DMS 273 (cell line): Measurements from ENCODE around the gene RPL41.
A peak's percentile ranks its signal among the peaks of the same experiment; 100 is the strongest.

ENCODE experiments used
- DNase-seq: peaks from one replicate; lab custom pipeline; 2025; ENCODE audit not compliant: unreplicated experiment; lab: John Stamatoyannopoulos, UW

The RPL41 gene

GRCh38 chr12:56102683-56103065, 13.8 kb upstream of the RPL41 start:
- DNase-seq = no peak

DNA sequence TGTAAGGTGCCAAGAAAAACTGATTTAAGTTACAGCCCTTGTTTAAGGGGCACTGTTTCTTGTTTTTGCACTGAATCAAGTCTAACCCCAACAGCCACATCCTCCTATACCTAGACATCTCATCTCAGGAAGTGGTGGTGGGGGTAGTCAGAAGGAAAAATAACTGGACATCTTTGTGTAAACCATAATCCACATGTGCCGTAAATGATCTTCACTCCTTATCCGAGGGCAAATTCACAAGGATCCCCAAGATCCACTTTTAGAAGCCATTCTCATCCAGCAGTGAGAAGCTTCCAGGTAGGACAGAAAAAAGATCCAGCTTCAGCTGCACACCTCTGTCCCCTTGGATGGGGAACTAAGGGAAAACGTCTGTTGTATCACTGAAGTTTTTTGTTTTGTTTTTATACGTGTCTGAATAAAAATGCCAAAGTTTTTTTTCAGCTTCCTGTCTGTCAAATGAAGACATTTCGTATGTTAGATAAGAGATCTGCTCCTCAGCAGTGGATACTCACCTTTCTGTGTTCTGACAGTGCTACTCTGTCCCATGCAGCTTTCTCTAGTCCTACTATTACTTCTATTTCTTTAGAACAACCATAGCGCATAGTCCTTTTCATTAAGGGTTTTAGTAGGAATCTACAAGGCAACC, 13.2 kb upstream of the RPL41 start:
- DNase-seq = no peak

- no peak for DNase-seq
These were observed 12.7 kb upstream of the RPL41 start for GRCh38 chr12:56103823-56104108.

DNA sequence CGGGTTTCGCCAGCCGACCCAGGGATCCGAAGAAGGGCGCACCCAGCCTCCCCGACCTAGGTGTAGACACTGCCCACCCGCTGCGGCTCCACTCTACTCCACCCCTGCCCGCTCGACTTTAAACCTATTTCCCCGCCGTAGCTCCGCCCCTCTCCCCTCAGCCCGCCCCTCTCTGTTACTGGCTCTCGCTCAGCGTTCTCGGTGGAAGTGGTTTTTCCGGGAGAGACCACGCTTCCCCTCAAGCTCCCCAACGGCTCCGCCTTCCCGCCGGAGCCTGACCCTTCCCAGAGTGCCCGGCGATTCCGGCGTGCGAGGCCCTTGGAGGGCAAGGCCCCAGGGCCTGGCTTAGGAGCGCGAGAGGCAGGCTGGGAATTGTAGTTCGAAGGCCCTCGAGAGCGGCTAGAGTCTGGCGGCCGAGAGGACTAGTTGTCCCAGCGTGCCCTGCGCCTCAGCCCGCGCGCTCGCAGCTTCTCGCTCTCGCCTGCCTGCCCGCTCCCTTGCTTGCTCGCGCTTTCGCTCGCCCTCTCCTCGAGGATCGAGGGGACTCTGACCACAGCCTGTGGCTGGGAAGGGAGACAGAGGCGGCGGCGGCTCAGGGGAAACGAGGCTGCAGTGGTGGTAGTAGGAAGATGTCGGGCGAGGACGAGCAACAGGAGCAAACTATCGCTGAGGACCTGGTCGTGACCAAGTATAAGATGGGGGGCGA, 12.2 kb upstream of the RPL41 start, which contains the start of gene PA2G4:
PA2G4 (plus strand) TSS at position 451 of the 706 bp plus-strand sequence; CDS start at position 630, 179 bp downstream.
- DNase-seq = peak; percentile 99

DNA sequence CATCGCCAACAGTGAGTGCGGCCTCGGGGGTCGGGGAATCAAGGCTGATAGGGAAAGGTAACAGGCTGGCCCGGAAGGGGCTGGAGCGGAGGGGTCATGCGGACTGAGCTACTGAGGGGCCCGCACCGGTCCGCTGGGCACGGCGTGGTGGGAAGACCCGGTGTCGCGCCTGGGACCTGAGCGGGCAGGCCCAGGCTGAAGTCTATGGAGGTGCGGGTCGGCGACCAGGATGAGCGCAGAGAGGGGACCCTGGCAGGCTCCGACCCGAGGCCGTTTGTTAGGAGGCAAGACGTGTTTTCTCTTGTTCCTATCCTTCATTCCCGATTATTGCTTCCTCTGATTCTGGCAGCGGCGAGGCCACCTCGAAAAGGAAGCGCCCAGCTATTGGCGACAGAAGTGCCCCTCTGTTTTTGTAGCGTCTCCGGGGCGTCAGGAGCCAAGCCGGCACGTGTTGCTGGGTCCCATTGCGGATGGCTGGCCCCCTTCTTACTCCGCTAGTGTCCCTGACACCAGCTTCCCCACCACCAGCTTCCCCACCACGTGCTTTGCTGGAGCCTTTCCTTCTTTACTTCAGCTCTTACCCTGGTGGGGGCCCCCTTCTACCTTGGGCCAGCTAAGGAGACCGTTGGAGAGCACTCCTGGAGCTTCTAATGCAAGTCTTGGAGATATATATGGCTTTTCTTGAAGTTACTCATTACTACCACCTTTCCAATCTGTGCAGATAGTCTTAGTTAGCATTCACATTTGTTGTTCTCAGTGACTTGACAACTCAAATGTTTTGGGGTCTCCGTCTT, 11.4 kb upstream of the RPL41 start:
- peak; percentile 51 for DNase-seq

- no peak for DNase-seq
These were observed 10.9 kb upstream of the RPL41 start for GRCh38 chr12:56105609-56105902.

DNA sequence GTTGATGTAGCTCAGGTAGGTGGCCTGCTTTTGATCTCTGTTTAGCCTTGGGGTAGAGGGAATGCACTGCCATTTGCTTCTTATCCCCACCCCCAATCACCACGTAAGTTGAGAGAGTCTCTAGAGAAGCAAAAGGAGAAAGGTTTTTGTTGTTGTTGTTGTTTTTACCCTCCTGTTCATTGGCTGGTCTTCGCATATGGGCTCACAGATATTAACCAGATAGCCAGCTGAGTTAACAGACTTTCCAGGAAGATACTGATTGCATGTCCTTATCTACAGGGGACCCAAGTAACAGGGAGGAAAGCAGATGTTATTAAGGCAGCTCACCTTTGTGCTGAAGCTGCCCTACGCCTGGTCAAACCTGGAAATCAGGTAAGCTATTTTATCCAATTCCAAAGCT, 9.2 kb upstream of the RPL41 start:
- no peak for DNase-seq

DNA sequence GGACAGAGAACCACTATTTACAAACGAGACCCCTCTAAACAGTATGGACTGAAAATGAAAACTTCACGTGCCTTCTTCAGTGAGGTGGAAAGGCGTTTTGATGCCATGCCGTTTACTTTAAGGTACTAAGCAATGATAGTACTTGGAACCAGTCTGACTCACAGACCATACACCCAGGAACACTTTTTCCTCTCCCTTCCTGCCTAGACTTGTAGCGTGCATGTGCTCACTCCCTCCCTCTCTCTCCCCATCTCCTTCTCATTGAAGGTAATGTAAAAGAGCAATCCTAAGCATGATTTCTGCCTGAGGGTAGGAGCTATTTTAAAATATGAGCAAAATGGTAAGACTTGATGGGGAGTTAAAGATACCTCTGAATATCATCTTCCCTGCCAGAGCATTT, 5.9 kb upstream of the RPL41 start:
- no peak for DNase-seq

DNA sequence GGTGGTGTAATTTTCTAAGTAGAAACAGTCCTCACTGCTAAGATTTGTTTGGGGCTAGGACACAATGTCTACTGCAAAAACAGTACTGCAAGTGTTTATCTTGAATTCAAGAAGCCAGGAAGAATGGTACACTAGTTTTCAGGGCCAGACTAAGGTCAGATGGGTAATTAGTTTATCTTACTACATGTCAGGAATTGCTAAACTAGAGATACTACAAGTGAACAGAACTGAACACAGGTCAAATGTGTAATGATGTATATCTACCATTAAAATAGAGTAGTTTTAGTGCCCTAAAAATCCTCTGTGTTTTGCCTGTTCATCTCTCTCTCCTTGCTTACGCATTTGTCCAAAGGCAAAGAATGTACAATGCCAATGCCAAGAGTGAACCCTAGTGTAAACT, 2.3 kb upstream of the RPL41 start:
- no peak for DNase-seq

GRCh38 chr12:56115329-56115728, 1.1 kb upstream of the RPL41 start:
- DNase-seq = no peak

DNA sequence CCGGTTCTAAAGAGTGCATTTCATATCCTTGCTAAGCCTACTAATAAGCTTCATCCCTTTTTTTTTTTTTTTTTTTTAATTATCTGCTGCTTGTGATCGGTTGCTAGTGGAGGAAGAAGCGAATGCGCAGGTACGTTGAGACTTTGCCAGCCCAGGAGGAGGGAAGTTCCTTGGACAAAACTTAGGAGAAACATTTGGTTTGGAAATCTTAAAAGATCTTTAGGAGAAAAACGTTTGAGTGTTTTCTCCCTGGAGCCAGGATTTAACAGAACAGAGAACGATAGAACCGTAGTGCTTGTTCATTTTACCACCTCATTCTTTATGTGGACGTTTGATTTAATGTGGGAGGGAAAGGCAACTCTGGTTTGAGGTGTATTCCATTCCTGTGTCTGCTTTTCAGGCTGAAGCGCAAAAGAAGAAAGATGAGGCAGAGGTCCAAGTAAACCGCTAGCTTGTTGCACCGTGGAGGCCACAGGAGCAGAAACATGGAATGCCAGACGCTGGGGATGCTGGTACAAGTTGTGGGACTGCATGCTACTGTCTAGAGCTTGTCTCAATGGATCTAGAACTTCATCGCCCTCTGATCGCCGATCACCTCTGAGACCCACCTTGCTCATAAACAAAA, 761 bp downstream of the RPL41 start:
- peak; percentile 42 for DNase-seq

DNA sequence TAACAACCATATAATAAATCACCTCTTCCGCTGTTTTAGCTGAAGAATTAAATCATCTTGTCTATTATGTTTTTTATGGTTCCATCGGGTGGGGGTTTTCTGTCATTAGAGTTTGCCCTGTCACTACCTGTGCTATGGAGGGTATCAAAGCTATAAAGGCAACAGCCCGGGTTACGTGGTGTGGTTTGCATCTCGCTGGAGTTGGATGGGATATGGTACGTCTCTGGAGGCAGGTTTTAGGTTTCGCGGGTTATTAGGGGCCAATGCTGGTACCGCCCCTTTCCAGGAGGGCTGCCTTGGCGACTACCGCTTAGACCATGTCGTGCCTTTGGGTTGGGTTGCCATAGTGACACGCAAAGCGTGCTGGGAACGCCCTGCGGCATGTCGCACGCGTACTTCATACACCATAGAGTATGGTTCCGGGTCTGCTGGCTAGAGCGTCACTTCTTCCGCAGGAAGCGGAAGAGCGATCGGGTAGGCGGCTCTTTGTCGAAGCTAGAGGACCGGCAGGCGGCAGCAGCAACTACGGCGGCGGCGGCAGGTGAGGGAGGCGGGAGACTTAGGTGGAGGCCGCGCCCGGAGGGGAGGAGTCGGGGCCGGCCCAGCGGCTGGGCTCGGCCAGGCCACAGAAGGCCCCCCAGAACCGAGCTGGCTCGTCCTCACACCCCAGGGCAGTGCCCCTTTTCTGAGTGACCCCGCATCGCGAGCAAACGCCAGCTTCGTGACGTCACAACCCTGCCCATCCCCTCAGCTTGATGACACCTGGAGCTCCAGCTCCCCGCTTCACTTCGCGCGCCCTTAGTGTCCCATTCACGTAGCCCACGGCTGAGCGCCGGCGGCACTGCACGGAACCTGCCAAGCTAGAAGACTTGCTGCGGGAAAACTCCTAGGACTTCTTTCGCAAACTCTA, 1.6 kb downstream of the RPL41 start, which contains the start of gene ZC3H10:
ZC3H10 (plus strand) TSS at position 489 of the 910 bp plus-strand sequence. CDS start 2,297 bp downstream, outside the sequence.
- peak; percentile 99 for DNase-seq

GRCh38 chr12:56118688-56119357, 2.4 kb downstream of the RPL41 start:
- no peak for DNase-seq

DNA sequence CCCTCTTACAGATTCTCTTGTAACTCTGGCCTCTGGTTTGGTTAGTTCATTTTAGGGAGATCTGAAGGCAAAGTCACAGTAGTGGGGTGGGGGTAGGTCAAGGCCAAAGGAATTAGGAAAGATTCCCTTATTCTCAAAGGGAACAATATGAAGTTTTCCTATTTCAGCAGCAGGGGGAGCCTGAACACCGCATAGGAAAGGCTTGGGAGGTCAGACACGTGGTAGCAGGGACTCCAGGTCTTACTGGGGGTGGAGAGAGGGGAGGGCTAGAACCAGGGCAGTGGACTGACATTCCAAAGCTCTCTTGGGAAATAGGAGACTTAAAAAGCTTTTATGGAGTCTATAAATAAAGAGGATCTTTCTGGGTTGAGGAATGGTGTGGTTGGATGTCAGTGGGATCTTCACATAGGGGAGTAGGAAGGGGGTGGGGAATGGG, 2.9 kb downstream of the RPL41 start:
- peak; percentile 91 for DNase-seq

GRCh38 chr12:56120158-56120846, 3.9 kb downstream of the RPL41 start:
- no peak for DNase-seq

DNA sequence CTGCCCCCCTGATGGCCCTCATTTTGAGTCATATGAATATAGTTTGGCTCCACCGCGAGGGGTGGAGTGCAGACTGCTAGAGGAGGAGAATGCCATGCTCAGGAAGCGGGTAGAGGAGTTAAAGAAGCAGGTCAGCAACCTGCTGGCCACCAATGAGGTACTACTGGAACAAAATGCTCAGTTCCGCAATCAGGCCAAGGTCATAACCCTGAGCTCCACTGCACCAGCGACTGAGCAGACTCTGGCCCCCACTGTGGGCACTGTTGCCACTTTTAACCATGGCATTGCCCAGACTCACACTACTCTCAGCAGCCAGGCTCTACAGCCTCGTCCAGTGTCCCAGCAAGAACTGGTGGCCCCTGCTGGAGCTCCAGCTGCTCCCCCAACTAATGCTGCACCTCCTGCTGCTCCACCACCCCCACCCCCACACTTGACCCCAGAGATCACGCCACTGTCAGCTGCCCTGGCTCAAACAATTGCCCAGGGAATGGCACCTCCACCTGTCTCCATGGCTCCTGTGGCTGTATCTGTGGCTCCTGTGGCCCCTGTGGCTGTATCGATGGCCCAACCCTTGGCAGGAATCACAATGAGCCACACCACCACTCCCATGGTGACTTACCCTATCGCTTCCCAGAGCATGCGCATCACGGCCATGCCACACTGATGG, 4.9 kb downstream of the RPL41 start:
- no peak for DNase-seq

GRCh38 chr12:56122637-56123036, 6.2 kb downstream of the RPL41 start:
- peak; percentile 52 for DNase-seq

DNA sequence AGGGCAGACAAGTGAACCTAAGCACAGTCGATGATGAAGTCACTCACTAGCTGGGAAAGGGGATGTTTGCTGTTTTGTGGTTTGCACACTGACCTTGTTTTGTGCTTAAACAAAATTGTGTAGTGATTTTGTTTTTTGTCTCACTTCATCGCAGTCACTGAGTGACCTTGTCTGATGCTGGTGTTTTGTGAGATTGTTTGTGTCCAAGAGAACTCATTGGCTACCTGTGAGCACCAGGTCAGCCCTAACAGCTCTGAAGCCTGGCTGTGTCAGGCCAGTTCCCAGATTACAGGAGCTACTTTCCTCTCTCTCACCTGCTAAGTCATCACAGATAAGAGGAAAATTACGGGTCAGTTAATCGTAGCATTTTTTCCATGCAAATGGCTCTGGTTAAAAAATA, 7.7 kb downstream of the RPL41 start:
- no peak for DNase-seq

- no peak for DNase-seq
These were observed 10.4 kb downstream of the RPL41 start for GRCh38 chr12:56126732-56127239.
